Small intestine (tissue), 7 donors: ENCODE data around the gene OTOGL. TPM values are rescaled to one million over a fixed set of nuclear protein-coding genes. Genes with fewer than 3 reads are reported as not detected.

Experiments used
- DNase-seq, 2 donors: peaks; one replicate each; pipeline versions ENCODE4 v3.0.0 to v3.0.0-alpha.2; 2013
- FAIRE-seq: peaks from 2 replicates; lab custom pipeline; 2012; peaks lifted over from hg19 to GRCh38; lab: Jason Lieb, UNC
- H3K27ac ChIP-seq, 3 donors: one replicate each; pipeline ENCODE4 v1.5.1; 2013; ENCODE audit warnings: low read length in 2 of 3, mild to moderate bottlenecking in 2 of 3, control low read depth in 1 of 3, inconsistent platforms in 1 of 3, low read depth in 1 of 3, moderate library complexity in 1 of 3
- H3K27me3 ChIP-seq, 3 donors: one replicate each; pipeline ENCODE4 v1.6.1; 2013; ENCODE audit warnings: low read length in 3 of 3, inconsistent platforms in 1 of 3; ENCODE audit not compliant: control insufficient read depth in 3 of 3, insufficient read depth in 3 of 3
- H3K36me3 ChIP-seq, 3 donors: one replicate each; pipeline ENCODE4 v1.6.1; 2013; ENCODE audit warnings: low read length in 3 of 3, inconsistent platforms in 1 of 3, low read depth in 1 of 3, mild to moderate bottlenecking in 1 of 3, moderate library complexity in 1 of 3; ENCODE audit not compliant: control insufficient read depth in 3 of 3, insufficient read depth in 2 of 3
- H3K4me1 ChIP-seq, 3 donors: one replicate each; pipeline ENCODE4 v1.6.1; 2013; ENCODE audit warnings: low read length in 2 of 3, inconsistent platforms in 1 of 3, low read depth in 1 of 3, mild to moderate bottlenecking in 1 of 3, moderate library complexity in 1 of 3; ENCODE audit not compliant: control insufficient read depth in 3 of 3, insufficient read depth in 2 of 3
- H3K4me3 ChIP-seq, 3 donors: one replicate each; pipeline ENCODE4 v1.5.1; 2013; ENCODE audit warnings: low read length in 3 of 3, control low read depth in 1 of 3, inconsistent platforms in 1 of 3, low read depth in 1 of 3, mild to moderate bottlenecking in 1 of 3, moderate library complexity in 1 of 3
- H3K9me3 ChIP-seq, 2 donors: one replicate each; pipeline ENCODE4 v1.6.1; 2013; ENCODE audit warnings: low read depth in 1 of 2, low read length in 1 of 2; ENCODE audit not compliant: control insufficient read depth in 2 of 2, insufficient read depth in 1 of 2
- WGBS, 3 donors: extraction: QIAGEN DNeasy Blood & Tissue Kit; methylation state at CpG; one replicate each; pipeline ENCODE4 v1.1.7; 2013; 5-methylcytosine and 5-hydroxymethylcytosine counted together
- polyA plus RNA-seq, 4 donors: library from polyadenylated mRNA; stranded (reverse) in 3 of 4; unstranded in 1 of 4; fragments of 200-250 nt in 3 of 4; fragments of 120-200 nt in 1 of 4; gene quantifications; one replicate each; pipeline versions ENCODE4 v1.2.1 to v1.2.3, GENCODE V29; 2013
- donor health status: healthy with polysubstance abuse.
- donor health status: control.
- donor health status: control.
- donor health status: Bipolar disorder and iron deficiency.
- donor health status: healthy.

Gene OTOGL
- polyA plus RNA-seq, 4 donors: 0.09 to 0.44 TPM; not detected in 2

- no peaks in the 10 kb centered on the region for H3K36me3 ChIP-seq
- no peak overlapping the region for H3K27ac ChIP-seq
- no peak for FAIRE-seq
- no peaks in the 10 kb centered on the region for H3K27me3 ChIP-seq
- no peak for DNase-seq
- H3K9me3 ChIP-seq: no peaks in the 10 kb centered on the region
- no peak overlapping the region for H3K4me3 ChIP-seq
- WGBS, 3 donors: 6 to 58% (median 35%) methylated on average over 2 of the region's 2 CpGs
- H3K4me1 ChIP-seq: no peaks in the 10 kb centered on the region
Observed at GRCh38 chr12:80422550-80422949, 323.2 kb downstream of the OTOGL start.

Other genes starting within 250 kb of the OTOGL start
- gene PPP1R12A, start 164.4 kb upstream of the OTOGL start, polyA plus RNA-seq: 100 to 1,000 TPM in 1 of 4 donors, 10 to 100 TPM in 3; 16.7 to 103 (median 46.5) TPM